Activated naive CD8-positive, alpha-beta T cell (primary cell): ENCODE results near the gene RGS6.

ENCODE experiments used
- H3K27ac Mint-ChIP-seq: one replicate; pipeline ENCODE4 v1.8.0; 2021; ENCODE audit warnings: mixed read lengths
- H3K27me3 Mint-ChIP-seq: one replicate; pipeline ENCODE4 v1.8.0; 2021; ENCODE audit warnings: mixed read lengths
- H3K36me3 Mint-ChIP-seq: one replicate; pipeline ENCODE4 v1.8.0; 2021; ENCODE audit warnings: mixed read lengths
- H3K4me1 Mint-ChIP-seq: one replicate; pipeline ENCODE4 v1.8.0; 2021; ENCODE audit warnings: low read depth, mixed read lengths
- H3K4me3 Mint-ChIP-seq: one replicate; pipeline ENCODE4 v1.8.0; 2021; ENCODE audit warnings: mild to moderate bottlenecking, mixed read lengths
- H3K9me3 Mint-ChIP-seq: one replicate; pipeline ENCODE4 v1.8.0; 2021; ENCODE audit warnings: low read depth, mixed read lengths

RGS6 gene

DNA sequence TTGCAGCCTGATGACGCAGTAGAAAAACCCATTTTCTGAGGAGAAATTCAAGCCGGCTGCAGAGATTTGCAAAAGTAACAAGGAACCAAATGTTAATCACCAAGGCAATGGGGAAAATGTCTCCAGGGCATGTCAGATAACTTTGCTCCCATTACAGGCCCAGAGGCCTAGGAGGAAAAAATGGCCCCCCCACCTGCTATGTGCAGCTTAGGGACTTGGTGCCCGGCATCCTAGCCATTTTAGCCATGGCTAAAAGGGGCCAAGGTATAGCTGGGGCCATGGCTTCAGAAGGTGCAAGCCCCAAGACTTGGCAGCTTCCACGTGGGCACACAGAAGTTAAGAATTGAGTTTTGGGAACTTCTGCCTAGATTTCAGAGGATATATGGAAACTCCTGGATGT, 351.9 kb downstream of the RGS6 start:
- H3K27ac Mint-ChIP-seq = no peak overlapping the region
- no peaks in the 10 kb centered on the region for H3K4me1 Mint-ChIP-seq
- H3K4me3 Mint-ChIP-seq = no peak overlapping the region
- H3K9me3 Mint-ChIP-seq = peaks cover 16% of the 10 kb centered on the region
- peaks cover 2% of the 10 kb centered on the region for H3K36me3 Mint-ChIP-seq
- peaks cover 7% of the 10 kb centered on the region for H3K27me3 Mint-ChIP-seq

DNA sequence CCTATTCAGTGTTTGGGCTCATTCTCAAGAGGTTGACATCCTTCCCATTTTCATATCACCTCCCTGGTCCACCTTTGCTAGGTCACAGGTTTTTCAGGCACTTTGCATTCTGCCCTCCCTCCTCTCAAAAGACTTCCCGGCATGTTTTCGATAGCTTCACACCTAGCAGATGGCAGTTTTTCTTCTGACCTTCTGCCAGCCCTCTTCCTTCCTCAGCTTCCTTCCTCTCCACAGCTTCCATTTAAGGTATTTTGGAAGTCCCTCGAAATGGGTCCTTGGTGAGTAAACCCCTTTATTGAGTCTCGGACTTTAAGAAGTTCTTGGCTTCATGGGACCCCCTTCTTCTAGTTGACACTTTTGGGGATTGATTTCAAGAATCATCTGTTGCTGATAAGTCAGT, 358.0 kb downstream of the RGS6 start:
- Mint-ChIP-seq H3K4me1 (no peaks in the 10 kb centered on the region), H3K36me3 (peaks cover 2% of the 10 kb centered on the region), H3K4me3 (no peak overlapping the region), H3K27me3 (peaks cover 9% of the 10 kb centered on the region), H3K27ac (no peak overlapping the region), H3K9me3 (peaks cover 7% of the 10 kb centered on the region)

DNA sequence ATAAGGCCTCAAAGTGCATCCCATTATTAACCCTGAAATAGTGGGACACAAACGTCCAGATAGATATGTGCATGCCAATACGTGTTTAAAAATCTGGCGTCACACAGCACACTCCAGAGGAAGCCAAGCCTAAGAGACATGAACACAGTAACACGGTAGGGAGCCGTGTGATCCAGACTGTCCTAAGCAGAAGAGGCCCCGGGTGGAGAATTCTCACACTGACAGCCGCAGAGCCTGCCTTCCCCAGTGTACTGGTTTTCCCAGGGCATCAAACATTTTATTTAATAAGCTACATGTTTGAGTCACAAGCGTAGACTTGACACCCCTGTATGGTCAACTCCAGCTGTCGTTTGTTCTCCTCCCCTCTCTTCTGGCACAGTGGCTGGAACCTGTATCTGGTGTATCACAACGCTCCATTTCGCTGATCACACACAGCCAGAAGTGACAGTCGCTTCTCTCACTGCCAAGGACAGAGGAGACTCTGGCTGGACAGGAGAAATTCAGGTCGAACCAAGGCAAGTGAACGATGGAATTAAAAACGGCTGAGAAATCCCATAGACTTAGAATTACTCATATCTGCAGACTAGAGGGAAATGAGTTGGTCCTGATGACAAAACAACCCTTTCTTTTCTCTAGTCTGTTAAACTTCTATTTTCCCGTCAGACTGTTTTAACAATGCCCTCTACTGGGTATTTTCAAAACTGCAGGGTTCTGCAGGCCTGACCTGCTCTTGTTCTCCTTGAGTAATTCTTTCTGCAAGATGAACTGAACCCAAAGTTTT, 359.9 kb downstream of the RGS6 start:
- H3K9me3 Mint-ChIP-seq = peaks cover 1% of the 10 kb centered on the region
- H3K36me3 Mint-ChIP-seq = no peaks in the 10 kb centered on the region
- no peaks in the 10 kb centered on the region for H3K4me1 Mint-ChIP-seq
- no peak overlapping the region for H3K27ac Mint-ChIP-seq
- no peak overlapping the region for H3K4me3 Mint-ChIP-seq
- peaks cover 9% of the 10 kb centered on the region for H3K27me3 Mint-ChIP-seq

DNA sequence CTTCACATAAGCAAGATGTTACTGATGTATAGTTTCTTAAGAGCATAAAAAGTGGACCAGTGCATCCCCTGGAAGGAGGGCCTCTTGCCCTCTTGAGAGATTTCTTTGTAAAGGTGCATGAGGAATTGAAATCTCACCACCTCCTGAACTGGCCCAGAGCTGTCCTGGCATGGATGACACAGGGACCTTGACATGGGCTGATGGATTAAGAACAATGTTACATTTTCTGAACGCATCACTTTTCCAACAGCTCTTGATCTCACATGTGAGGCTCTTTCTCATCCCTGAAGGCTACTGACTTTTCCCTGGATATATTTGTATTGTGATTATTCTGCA, 360.4 kb downstream of the RGS6 start:
- Mint-ChIP-seq H3K9me3 (no peaks in the 10 kb centered on the region), H3K27me3 (peaks cover 9% of the 10 kb centered on the region), H3K4me3 (no peak overlapping the region)

DNA sequence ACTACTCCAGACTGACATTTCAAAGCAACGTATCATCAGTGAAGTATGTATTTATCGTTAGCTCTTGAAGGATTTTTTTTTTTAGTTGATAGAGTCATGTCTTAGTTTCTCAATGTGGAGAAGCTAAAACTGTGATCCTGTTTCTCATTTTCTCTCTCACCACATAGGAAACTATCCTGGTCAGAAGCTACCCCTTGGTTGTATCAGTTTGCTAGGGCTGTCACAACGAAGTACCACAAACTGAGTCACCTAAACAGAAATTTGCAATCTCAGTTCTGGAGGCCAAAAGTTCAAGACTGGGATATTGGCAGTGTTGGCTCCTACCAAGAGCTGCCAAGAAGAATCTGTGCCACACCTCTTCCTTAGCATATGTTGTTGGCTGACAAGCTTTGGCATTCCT, 369.1 kb downstream of the RGS6 start:
- Mint-ChIP-seq H3K27ac (no peak overlapping the region), H3K4me3 (no peak overlapping the region), H3K9me3 (peaks cover 12% of the 10 kb centered on the region), H3K27me3 (peaks cover 25% of the 10 kb centered on the region), H3K36me3 (no peaks in the 10 kb centered on the region), H3K4me1 (no peaks in the 10 kb centered on the region)

More for the DNA sequence above, 360.4 kb downstream of the RGS6 start:
- Mint-ChIP-seq H3K27ac (no peak overlapping the region), H3K36me3 (no peaks in the 10 kb centered on the region), H3K4me1 (no peaks in the 10 kb centered on the region)

DNA sequence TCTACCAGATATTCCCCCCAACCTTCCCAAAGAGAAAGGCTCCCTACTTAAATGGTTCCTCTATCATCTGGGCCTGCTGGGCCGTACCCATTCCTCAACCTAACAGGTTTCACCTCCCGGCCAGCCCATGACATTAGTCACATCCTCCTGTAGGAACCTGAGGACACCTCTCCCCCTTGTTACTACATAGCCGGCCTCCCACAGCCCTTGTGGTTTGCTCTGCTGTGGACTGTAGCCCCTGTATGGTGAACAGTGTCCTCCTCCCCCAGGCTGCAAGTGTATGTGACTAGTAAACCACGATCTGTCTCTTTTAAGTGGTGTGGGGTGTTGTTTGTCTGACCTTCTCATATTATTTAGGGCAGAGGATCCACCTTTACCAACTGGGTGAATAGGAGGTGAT, 371.7 kb downstream of the RGS6 start:
- Mint-ChIP-seq H3K27ac (no peak overlapping the region), H3K4me3 (no peak overlapping the region), H3K9me3 (peaks cover 12% of the 10 kb centered on the region), H3K27me3 (peaks cover 25% of the 10 kb centered on the region), H3K36me3 (no peaks in the 10 kb centered on the region), H3K4me1 (no peaks in the 10 kb centered on the region)

DNA sequence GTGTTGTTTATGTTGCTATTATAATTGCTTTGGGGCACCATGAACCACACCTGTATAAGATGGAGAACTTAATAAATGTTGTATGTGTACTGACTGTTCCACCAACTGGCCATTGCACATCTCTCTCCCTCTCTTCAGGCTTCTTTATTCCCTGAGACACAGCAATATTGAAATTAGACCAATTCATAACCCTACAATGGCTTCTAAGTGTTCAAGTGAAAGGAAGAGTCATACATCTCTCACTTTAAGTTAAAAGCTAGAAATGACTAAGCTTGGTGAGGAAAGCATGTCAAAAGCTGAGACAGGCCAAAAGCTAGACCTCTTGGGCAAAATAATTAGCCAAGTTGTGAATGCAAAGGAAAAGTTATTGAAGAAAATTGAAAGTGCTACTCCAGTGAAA, 373.3 kb downstream of the RGS6 start:
- H3K27me3 Mint-ChIP-seq = peaks cover 20% of the 10 kb centered on the region
- no peaks in the 10 kb centered on the region for H3K36me3 Mint-ChIP-seq
- peaks cover 12% of the 10 kb centered on the region for H3K9me3 Mint-ChIP-seq
- H3K27ac Mint-ChIP-seq = no peak overlapping the region
- no peaks in the 10 kb centered on the region for H3K4me1 Mint-ChIP-seq
- H3K4me3 Mint-ChIP-seq = no peak overlapping the region

DNA sequence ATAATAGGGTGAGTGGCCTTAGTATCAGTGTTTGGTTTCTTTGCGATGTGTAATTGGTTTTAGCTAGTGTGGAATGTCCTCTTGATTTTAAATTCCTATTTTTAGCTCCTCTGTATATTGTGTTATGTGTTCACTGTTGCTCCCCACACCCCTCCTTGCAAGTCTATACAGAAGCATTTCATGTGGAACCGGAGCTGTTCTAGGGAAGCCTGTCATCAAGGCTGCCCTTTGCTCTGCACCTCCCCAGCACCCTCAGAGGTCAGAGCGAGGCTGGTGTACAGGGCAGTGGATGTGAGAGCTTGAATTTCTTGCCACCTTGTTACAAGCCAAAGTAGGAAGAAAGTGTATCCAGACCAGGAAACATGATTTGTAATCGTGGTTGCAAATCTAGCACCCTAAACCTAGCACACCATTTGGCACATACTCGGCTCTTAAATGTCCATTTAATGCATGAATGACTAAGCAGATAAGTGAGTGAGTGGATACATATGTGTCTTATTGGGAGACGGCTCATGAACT, 376.8 kb downstream of the RGS6 start:
- H3K4me3 Mint-ChIP-seq = no peak overlapping the region
- no peaks in the 10 kb centered on the region for H3K36me3 Mint-ChIP-seq

DNA sequence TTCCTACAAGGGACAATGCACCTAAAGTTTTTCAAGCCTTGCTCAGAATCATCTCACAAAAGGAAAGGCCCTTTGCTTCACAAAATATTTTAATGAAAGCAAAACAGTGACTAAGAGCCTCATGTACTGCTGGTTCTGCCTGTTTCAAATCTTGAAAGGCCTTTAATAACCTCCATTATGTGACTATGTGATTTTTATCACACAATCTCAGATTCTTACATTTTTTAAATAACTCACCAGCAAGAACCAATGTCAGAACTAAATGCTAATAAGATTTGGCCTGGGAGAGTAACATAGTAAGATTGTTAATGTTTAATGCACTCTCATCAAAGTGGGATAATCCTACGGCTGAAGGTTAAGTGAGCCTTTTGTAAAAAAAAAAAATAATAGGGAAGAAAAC, 378.9 kb downstream of the RGS6 start:
- H3K27ac Mint-ChIP-seq = no peak overlapping the region
- H3K4me1 Mint-ChIP-seq = no peaks in the 10 kb centered on the region
- no peaks in the 10 kb centered on the region for H3K27me3 Mint-ChIP-seq

More for the DNA sequence above, 376.8 kb downstream of the RGS6 start:
- Mint-ChIP-seq H3K4me1 (no peaks in the 10 kb centered on the region), H3K27me3 (peaks cover 6% of the 10 kb centered on the region), H3K9me3 (peaks cover 12% of the 10 kb centered on the region), H3K27ac (no peak overlapping the region)

DNA sequence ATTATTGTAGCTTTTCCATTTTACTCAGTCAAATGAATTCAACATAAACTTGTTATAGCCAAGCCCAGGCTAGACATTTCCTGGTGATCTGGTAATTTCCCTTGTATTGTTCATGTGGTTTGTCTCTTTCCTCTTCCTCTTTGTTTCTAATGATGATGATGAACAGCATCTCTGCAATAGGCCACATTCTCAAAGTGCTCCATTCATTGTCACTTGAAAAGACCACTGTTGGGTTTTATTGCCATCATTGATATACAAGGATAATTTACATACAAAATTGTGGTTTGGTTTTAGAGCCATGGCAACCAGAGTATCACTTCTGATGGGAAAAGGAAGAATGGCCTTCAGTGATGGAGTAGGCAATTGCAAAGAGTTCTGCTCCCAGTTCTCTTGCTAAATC, 379.3 kb downstream of the RGS6 start:
- Mint-ChIP-seq H3K27ac (no peak overlapping the region), H3K4me1 (no peaks in the 10 kb centered on the region), H3K4me3 (no peak overlapping the region), H3K9me3 (no peaks in the 10 kb centered on the region), H3K27me3 (no peaks in the 10 kb centered on the region), H3K36me3 (no peaks in the 10 kb centered on the region)

More for the DNA sequence above, 378.9 kb downstream of the RGS6 start:
- Mint-ChIP-seq H3K9me3 (peaks cover under 1% of the 10 kb centered on the region), H3K4me3 (no peak overlapping the region), H3K36me3 (no peaks in the 10 kb centered on the region)

DNA sequence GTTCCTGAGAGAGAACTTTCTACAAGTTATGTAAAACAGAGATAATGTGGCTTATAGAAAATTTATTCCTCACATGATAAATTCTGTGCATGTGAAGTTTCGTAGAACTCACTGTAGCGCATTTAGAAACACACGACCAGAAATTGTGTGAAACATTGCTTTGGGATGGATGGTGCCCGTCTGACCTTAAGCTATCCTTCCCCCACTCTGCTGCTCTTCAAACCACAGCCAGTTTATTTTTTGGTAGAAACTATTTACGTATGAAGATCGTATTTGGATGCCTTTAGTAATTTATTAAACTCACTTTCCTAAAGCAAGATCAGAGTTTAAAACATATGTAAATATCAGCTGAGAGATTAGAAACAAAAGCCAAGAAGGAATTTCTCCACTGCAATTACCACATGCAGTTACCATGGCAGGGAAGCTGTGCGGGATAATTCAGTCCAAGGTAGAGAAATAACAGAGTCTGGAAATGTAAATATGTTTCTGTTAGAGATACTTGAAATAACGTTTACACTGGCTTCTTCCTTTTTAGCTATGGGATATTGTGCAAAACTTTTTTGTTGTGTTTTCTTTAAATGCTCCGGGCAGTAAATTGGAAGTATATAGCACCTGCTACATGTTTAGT, 382.7 kb downstream of the RGS6 start:
- Mint-ChIP-seq H3K27me3 (peaks cover 8% of the 10 kb centered on the region), H3K4me3 (no peak overlapping the region), H3K36me3 (no peaks in the 10 kb centered on the region), H3K27ac (no peak overlapping the region), H3K9me3 (no peaks in the 10 kb centered on the region), H3K4me1 (no peaks in the 10 kb centered on the region)

DNA sequence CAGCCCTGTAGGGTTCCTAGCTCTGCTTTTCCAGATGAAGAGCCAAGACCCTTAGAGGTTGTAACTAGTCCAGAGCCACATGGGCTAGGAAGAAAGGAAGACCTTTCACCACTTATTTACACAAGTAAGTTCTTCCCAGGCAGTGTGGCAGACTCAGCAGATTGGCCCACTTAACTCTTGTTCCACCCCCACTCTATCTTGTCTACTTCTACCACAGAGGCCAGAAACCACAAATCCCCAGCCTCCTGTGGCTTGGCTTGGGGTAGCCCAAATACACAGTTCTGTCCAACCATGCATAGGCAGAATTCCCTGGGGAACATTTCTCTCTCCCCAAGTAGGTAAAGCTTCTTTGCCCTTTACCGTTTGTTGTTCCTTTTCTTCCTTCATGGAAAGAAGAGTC, 383.5 kb downstream of the RGS6 start:
- no peaks in the 10 kb centered on the region for H3K36me3 Mint-ChIP-seq
- H3K9me3 Mint-ChIP-seq = no peaks in the 10 kb centered on the region
- H3K27ac Mint-ChIP-seq = no peak overlapping the region
- H3K4me3 Mint-ChIP-seq = no peak overlapping the region
- H3K27me3 Mint-ChIP-seq = peaks cover 9% of the 10 kb centered on the region
- no peaks in the 10 kb centered on the region for H3K4me1 Mint-ChIP-seq

DNA sequence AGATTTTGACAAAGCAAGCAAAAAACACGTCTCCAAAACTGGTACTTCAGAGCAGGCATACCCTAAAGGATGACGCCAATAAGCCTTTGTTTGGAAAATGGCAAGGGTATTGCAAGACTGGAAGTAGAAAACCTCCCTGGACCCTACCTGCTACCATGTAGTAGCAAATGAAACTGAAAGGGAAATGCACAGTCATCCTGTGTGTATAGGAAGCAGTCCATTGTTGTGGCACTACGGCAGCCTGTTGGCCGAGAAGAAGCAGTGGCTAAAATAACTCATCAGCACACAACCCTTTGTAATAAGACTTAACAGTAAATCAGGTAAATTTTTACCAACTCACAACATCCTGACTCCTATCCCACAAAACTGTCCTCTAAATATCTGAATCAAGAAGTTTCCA, 386.4 kb downstream of the RGS6 start:
- no peaks in the 10 kb centered on the region for H3K4me1 Mint-ChIP-seq
- H3K36me3 Mint-ChIP-seq = no peaks in the 10 kb centered on the region
- H3K4me3 Mint-ChIP-seq = no peak overlapping the region
- no peaks in the 10 kb centered on the region for H3K9me3 Mint-ChIP-seq
- no peak overlapping the region for H3K27ac Mint-ChIP-seq
- H3K27me3 Mint-ChIP-seq = peaks cover 10% of the 10 kb centered on the region

DNA sequence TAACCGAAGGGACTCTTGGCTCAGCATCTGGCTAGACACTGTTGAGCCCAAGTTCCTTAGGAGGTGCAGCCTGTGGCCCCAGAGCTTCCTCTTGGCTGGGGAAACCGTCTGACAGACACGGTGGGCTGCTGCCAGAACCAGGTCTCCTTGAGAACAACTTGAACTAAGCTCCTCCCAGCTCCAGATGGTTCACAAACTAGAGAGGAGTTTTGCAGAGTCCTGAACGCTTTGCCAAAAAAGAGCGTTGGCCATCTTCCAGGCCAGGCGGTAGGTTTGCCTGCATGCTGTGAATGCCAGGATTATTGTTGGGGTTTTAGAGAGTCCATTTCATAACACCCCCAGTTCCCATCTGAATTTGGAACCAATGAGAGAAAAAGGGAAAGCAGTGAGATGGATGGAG, 399.8 kb downstream of the RGS6 start:
- H3K4me1 Mint-ChIP-seq = no peaks in the 10 kb centered on the region
- peaks cover 9% of the 10 kb centered on the region for H3K27me3 Mint-ChIP-seq
- H3K9me3 Mint-ChIP-seq = no peaks in the 10 kb centered on the region
- H3K27ac Mint-ChIP-seq = no peak overlapping the region
- H3K36me3 Mint-ChIP-seq = no peaks in the 10 kb centered on the region
- no peak overlapping the region for H3K4me3 Mint-ChIP-seq

DNA sequence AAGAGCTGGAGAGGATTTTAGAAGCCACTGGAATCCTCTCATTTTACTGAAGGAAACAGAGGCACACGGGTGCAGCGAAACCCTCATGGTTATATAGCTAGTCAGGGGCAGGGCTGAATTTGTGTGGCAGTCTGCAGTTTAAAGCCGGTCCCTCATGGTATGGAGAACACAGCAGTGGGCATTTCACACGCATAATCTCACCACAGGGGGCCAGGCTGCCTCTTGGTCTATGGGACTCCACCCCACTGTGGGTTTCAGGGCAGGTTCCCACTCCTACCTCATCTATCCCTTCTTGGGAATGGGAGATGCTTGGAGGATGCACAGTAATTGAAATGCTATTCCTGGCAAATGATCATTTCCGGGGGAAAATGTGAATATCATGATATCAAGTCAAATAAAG, 400.6 kb downstream of the RGS6 start:
- Mint-ChIP-seq H3K4me1 (no peaks in the 10 kb centered on the region), H3K27ac (no peak overlapping the region), H3K27me3 (peaks cover 9% of the 10 kb centered on the region), H3K4me3 (no peak overlapping the region), H3K36me3 (no peaks in the 10 kb centered on the region), H3K9me3 (no peaks in the 10 kb centered on the region)

DNA sequence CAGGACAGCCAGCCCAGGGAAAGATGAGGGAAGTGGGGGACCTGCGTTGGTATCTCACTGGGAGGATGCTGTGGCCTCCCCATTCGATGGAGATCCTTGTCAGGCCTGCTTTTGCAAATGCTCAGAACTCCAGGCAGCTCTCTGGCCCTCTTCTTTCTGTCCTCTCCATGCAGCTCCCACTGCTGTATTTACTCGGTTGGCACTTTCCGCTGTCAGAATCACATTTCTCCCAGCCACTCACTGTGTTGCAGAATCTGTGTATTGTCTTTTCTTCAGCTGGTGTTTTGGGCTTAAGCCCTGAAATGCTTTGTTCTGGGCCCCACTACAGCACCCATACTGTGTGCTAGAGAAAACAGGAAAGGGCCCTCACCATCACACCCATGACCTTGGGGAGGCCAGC, 401.1 kb downstream of the RGS6 start:
- no peaks in the 10 kb centered on the region for H3K4me1 Mint-ChIP-seq
- no peaks in the 10 kb centered on the region for H3K9me3 Mint-ChIP-seq
- H3K36me3 Mint-ChIP-seq = no peaks in the 10 kb centered on the region
- H3K4me3 Mint-ChIP-seq = no peak overlapping the region
- H3K27me3 Mint-ChIP-seq = peaks cover 8% of the 10 kb centered on the region
- H3K27ac Mint-ChIP-seq = no peak overlapping the region
